ENCODE data around the gene ZKSCAN3.
A peak's percentile ranks its signal among the peaks of the same experiment; 100 is the strongest.

Gene ZKSCAN3

GRCh38 chr6:28330041-28330440 lies 19.7 kb upstream of the ZKSCAN3 start:
- Histone ChIP-seq H3K9ac (ENCODE audit: low read length in 2 of 2) (no peak overlapping the region), H3K4me3 (ENCODE audit: low read length in 2 of 2) (no peak overlapping the region), H3K4me1 (ENCODE audit: control insufficient read depth, insufficient read depth, low read length) (peaks cover 2% of the 10 kb centered on the region), H3K9me3 (ENCODE audit: control insufficient read depth in 2 of 2, low read length in 2 of 2) (peaks cover 19 to 27% of the 10 kb centered on the region in 2 donors), H3K27ac (ENCODE audit: low read length) (no peak overlapping the region), H3K36me3 (ENCODE audit: control insufficient read depth in 2 of 2, insufficient read depth in 2 of 2, low read length in 2 of 2) (peaks cover 30 to 40% of the 10 kb centered on the region in 2 donors), H3K27me3 (ENCODE audit: control insufficient read depth in 1 of 2, insufficient read depth in 2 of 2, low read length in 2 of 2) (no peaks in the 10 kb centered on the region)

GRCh38 chr6:28333047-28333446 lies 16.7 kb upstream of the ZKSCAN3 start:
- Histone ChIP-seq H3K9me3 (ENCODE audit: control insufficient read depth in 2 of 2, low read length in 2 of 2) (peaks cover 0 to 6% of the 10 kb centered on the region in 2 donors), H3K27ac (ENCODE audit: low read length) (peak overlapping the region; percentile 0), H3K4me3 (ENCODE audit: low read length in 2 of 2) (no peak overlapping the region), H3K9ac (ENCODE audit: low read length in 2 of 2) (no peak overlapping the region), H3K27me3 (ENCODE audit: control insufficient read depth in 1 of 2, insufficient read depth in 2 of 2, low read length in 2 of 2) (no peaks in the 10 kb centered on the region), H3K4me1 (ENCODE audit: control insufficient read depth, insufficient read depth, low read length) (peaks cover 12% of the 10 kb centered on the region), H3K36me3 (ENCODE audit: control insufficient read depth in 2 of 2, insufficient read depth in 2 of 2, low read length in 2 of 2) (peaks cover 7 to 13% of the 10 kb centered on the region in 2 donors)

GRCh38 chr6:28333599-28334018 lies 16.1 kb upstream of the ZKSCAN3 start:
- H3K27me3 ChIP-seq (ENCODE audit: control insufficient read depth in 1 of 2, insufficient read depth in 2 of 2, low read length in 2 of 2): no peaks in the 10 kb centered on the region
- peak overlapping the region in 1 of 2 donors; percentile 27 for H3K4me3 ChIP-seq (ENCODE audit: low read length in 2 of 2)
- no peak overlapping the region for H3K9ac ChIP-seq (ENCODE audit: low read length in 2 of 2)
- H3K36me3 ChIP-seq (ENCODE audit: control insufficient read depth in 2 of 2, insufficient read depth in 2 of 2, low read length in 2 of 2): peaks cover 7 to 13% of the 10 kb centered on the region in 2 donors
- peaks cover 12% of the 10 kb centered on the region for H3K4me1 ChIP-seq (ENCODE audit: control insufficient read depth, insufficient read depth, low read length)
- peaks cover 0 to 6% of the 10 kb centered on the region in 2 donors for H3K9me3 ChIP-seq (ENCODE audit: control insufficient read depth in 2 of 2, low read length in 2 of 2)
- peak overlapping the region; percentile 0 for H3K27ac ChIP-seq (ENCODE audit: low read length)

GRCh38 chr6:28334286-28335039 lies 15.3 kb upstream of the ZKSCAN3 start:
- no peaks in the 10 kb centered on the region for H3K9me3 ChIP-seq (ENCODE audit: control insufficient read depth in 2 of 2, low read length in 2 of 2)
- H3K9ac ChIP-seq (ENCODE audit: low read length in 2 of 2): peak overlapping the region; percentile 90 to 99
- peaks cover 12% of the 10 kb centered on the region for H3K4me1 ChIP-seq (ENCODE audit: control insufficient read depth, insufficient read depth, low read length)
- H3K27me3 ChIP-seq (ENCODE audit: control insufficient read depth in 1 of 2, insufficient read depth in 2 of 2, low read length in 2 of 2): no peaks in the 10 kb centered on the region
- H3K4me3 ChIP-seq (ENCODE audit: low read length in 2 of 2): peak overlapping the region; percentile 71 to 83
- peaks cover 0 to 6% of the 10 kb centered on the region in 2 donors for H3K36me3 ChIP-seq (ENCODE audit: control insufficient read depth in 2 of 2, insufficient read depth in 2 of 2, low read length in 2 of 2)
- peak overlapping the region; percentile 99 for H3K27ac ChIP-seq (ENCODE audit: low read length)

GRCh38 chr6:28335040-28335563 lies 14.6 kb upstream of the ZKSCAN3 start:
- peak overlapping the region; percentile 99 for H3K27ac ChIP-seq (ENCODE audit: low read length)

GRCh38 chr6:28335564-28336283 lies 14.0 kb upstream of the ZKSCAN3 start, which contains the start of gene ZSCAN31:
TSS of gene ZSCAN31 (minus strand) at chr6:28336148. CDS start at chr6:28329683, 6,465 bp downstream.
- no peaks in the 10 kb centered on the region for H3K27me3 ChIP-seq (ENCODE audit: control insufficient read depth in 1 of 2, insufficient read depth in 2 of 2, low read length in 2 of 2)
- peak within 1 kb of the TSS; percentile 90 to 99 for H3K9ac ChIP-seq (ENCODE audit: low read length in 2 of 2)
- no peaks in the 10 kb centered on the region for H3K36me3 ChIP-seq (ENCODE audit: control insufficient read depth in 2 of 2, insufficient read depth in 2 of 2, low read length in 2 of 2)
- peaks cover 12% of the 10 kb centered on the region for H3K4me1 ChIP-seq (ENCODE audit: control insufficient read depth, insufficient read depth, low read length)
- peak within 1 kb of the TSS; percentile 99 for H3K27ac ChIP-seq (ENCODE audit: low read length)
- H3K9me3 ChIP-seq (ENCODE audit: control insufficient read depth in 2 of 2, low read length in 2 of 2): no peaks in the 10 kb centered on the region
- H3K4me3 ChIP-seq (ENCODE audit: low read length in 2 of 2): peak within 1 kb of the TSS; percentile 71 to 83

More at GRCh38 chr6:28335040-28335563, 14.6 kb upstream of the ZKSCAN3 start:
- peak overlapping the region; percentile 71 to 83 for H3K4me3 ChIP-seq (ENCODE audit: low read length in 2 of 2)
- no peaks in the 10 kb centered on the region for H3K9me3 ChIP-seq (ENCODE audit: control insufficient read depth in 2 of 2, low read length in 2 of 2)
- H3K9ac ChIP-seq (ENCODE audit: low read length in 2 of 2): peak overlapping the region; percentile 90 to 99
- H3K27me3 ChIP-seq (ENCODE audit: control insufficient read depth in 1 of 2, insufficient read depth in 2 of 2, low read length in 2 of 2): no peaks in the 10 kb centered on the region
- peaks cover 0 to 1% of the 10 kb centered on the region in 2 donors for H3K36me3 ChIP-seq (ENCODE audit: control insufficient read depth in 2 of 2, insufficient read depth in 2 of 2, low read length in 2 of 2)
- peaks cover 12% of the 10 kb centered on the region for H3K4me1 ChIP-seq (ENCODE audit: control insufficient read depth, insufficient read depth, low read length)

- Histone ChIP-seq H3K9me3 (ENCODE audit: control insufficient read depth in 2 of 2, low read length in 2 of 2) (no peaks in the 10 kb centered on the region), H3K36me3 (ENCODE audit: control insufficient read depth in 2 of 2, insufficient read depth in 2 of 2, low read length in 2 of 2) (peaks cover 0 to 3% of the 10 kb centered on the region in 2 donors), H3K9ac (ENCODE audit: low read length in 2 of 2) (peak overlapping the region; percentile 90 to 99), H3K4me1 (ENCODE audit: control insufficient read depth, insufficient read depth, low read length) (peaks cover 12% of the 10 kb centered on the region), H3K4me3 (ENCODE audit: low read length in 2 of 2) (peak overlapping the region; percentile 71 to 83), H3K27me3 (ENCODE audit: control insufficient read depth in 1 of 2, insufficient read depth in 2 of 2, low read length in 2 of 2) (no peaks in the 10 kb centered on the region), H3K27ac (ENCODE audit: low read length) (peak overlapping the region; percentile 99)
Measured at GRCh38 chr6:28336284-28337120, 13.2 kb upstream of the ZKSCAN3 start.

GRCh38 chr6:28337121-28337520 lies 12.6 kb upstream of the ZKSCAN3 start:
- Histone ChIP-seq H3K36me3 (ENCODE audit: control insufficient read depth in 2 of 2, insufficient read depth in 2 of 2, low read length in 2 of 2) (peaks cover 0 to 3% of the 10 kb centered on the region in 2 donors), H3K4me3 (ENCODE audit: low read length in 2 of 2) (peak overlapping the region; percentile 71 to 83), H3K9me3 (ENCODE audit: control insufficient read depth in 2 of 2, low read length in 2 of 2) (no peaks in the 10 kb centered on the region), H3K27me3 (ENCODE audit: control insufficient read depth in 1 of 2, insufficient read depth in 2 of 2, low read length in 2 of 2) (no peaks in the 10 kb centered on the region), H3K27ac (ENCODE audit: low read length) (peak overlapping the region; percentile 99), H3K9ac (ENCODE audit: low read length in 2 of 2) (peak overlapping the region; percentile 90 to 99), H3K4me1 (ENCODE audit: control insufficient read depth, insufficient read depth, low read length) (peaks cover 12% of the 10 kb centered on the region)

GRCh38 chr6:28340310-28341095 lies 9.2 kb upstream of the ZKSCAN3 start:
- Histone ChIP-seq H3K36me3 (ENCODE audit: control insufficient read depth in 2 of 2, insufficient read depth in 2 of 2, low read length in 2 of 2) (peaks cover 0 to 3% of the 10 kb centered on the region in 2 donors), H3K4me1 (ENCODE audit: control insufficient read depth, insufficient read depth, low read length) (peaks cover 9% of the 10 kb centered on the region), H3K4me3 (ENCODE audit: low read length in 2 of 2) (no peak overlapping the region), H3K9ac (ENCODE audit: low read length in 2 of 2) (no peak overlapping the region), H3K27me3 (ENCODE audit: control insufficient read depth in 1 of 2, insufficient read depth in 2 of 2, low read length in 2 of 2) (no peaks in the 10 kb centered on the region), H3K27ac (ENCODE audit: low read length) (no peak overlapping the region), H3K9me3 (ENCODE audit: control insufficient read depth in 2 of 2, low read length in 2 of 2) (no peaks in the 10 kb centered on the region)
